H1 (cell line): ENCODE measurements around the gene PRR5. TPM values are rescaled to one million over a fixed set of nuclear protein-coding genes. Genes with fewer than 3 reads are reported as not detected.

Experiments
- CTCF ChIA-PET: fragments of 300-600 bp; sonication (Branson Sonifier 250); formaldehyde crosslinking; loops from one replicate; lab custom pipeline; 2021; ENCODE audit not compliant: partially characterized antibody; lab: Charles Lee
- POLR2A ChIA-PET: fragments of 300-600 bp; sonication (Branson Sonifier 250); formaldehyde crosslinking; loops from one replicate; lab custom pipeline; 2021; ENCODE audit warnings: inconsistent platforms; ENCODE audit not compliant: partially characterized antibody; lab: Charles Lee
- DNase-seq, 2 experiments: peaks; one replicate each; pipeline versions ENCODE4 v3.0.0 to v3.0.0-alpha.2; 2010 to 2022; ENCODE audit warnings: low spot score in 2 of 2, low read depth in 1 of 2, mixed read lengths in 1 of 2
- FAIRE-seq: peaks from 2 replicates; lab custom pipeline; 2011; peaks lifted over from hg19 to GRCh38; lab: Jason Lieb, UNC
- H2AFZ ChIP-seq: 2 replicates; pipeline ENCODE4 v1.8.1; 2012; ENCODE audit warnings: low read length, inconsistent platforms
- H2AK5ac ChIP-seq: 2 replicates; pipeline ENCODE4 v1.6.1; 2013; ENCODE audit warnings: low read depth, low read length
- H2BK120ac ChIP-seq: replicated peaks from 2 replicates; pipeline ENCODE3; 2013; ENCODE audit warnings: low read depth, low read length, inconsistent platforms
- H2BK12ac ChIP-seq: 2 replicates; pipeline ENCODE4 v1.6.1; 2013; ENCODE audit warnings: low read depth, low read length
- H2BK15ac ChIP-seq: 2 replicates; pipeline ENCODE4 v1.6.1; 2013; ENCODE audit warnings: low read length
- H2BK20ac ChIP-seq: 2 replicates; pipeline ENCODE4 v1.6.1; 2013; ENCODE audit warnings: low read length
- H2BK5ac ChIP-seq: 2 replicates; pipeline ENCODE4 v1.6.1; 2013; ENCODE audit warnings: low read depth, low read length
- H3K14ac ChIP-seq: 2 replicates; pipeline ENCODE4 v1.6.1; 2013; ENCODE audit warnings: inconsistent platforms; ENCODE audit not compliant: insufficient read length
- H3K18ac ChIP-seq: 2 replicates; pipeline ENCODE4 v1.6.1; 2013; ENCODE audit warnings: low read length; ENCODE audit errors: extremely low read depth
- H3K23ac ChIP-seq: 2 replicates; pipeline ENCODE4 v1.6.1; 2013; ENCODE audit warnings: inconsistent platforms; ENCODE audit not compliant: insufficient read length
- H3K23me2 ChIP-seq: 2 replicates; pipeline ENCODE4 v1.6.1; 2013; ENCODE audit warnings: low read depth, low read length
- H3K27ac ChIP-seq: 2 replicates; pipeline ENCODE4 v1.6.1; 2011; ENCODE audit warnings: low read depth, low read length, inconsistent platforms
- H3K27me3 ChIP-seq, 4 experiments: replicated peaks in 1 of 4; 1 replicate in 1 of 4; 2 replicates in 3 of 4; pipeline versions ENCODE4 v1.6.1 to v1.8.1; 2011 to 2013; ENCODE audit warnings: low read length in 3 of 4, mild to moderate bottlenecking in 3 of 4, inconsistent platforms in 2 of 4, mixed read lengths in 2 of 4, moderate library complexity in 1 of 4; ENCODE audit not compliant: control insufficient read depth in 3 of 4, insufficient read depth in 3 of 4; ENCODE audit errors: extremely low read depth in 1 of 4
- H3K36me3 ChIP-seq, 4 experiments: 2 replicates each; pipeline versions ENCODE4 v1.6.1 to v1.8.1; 2011 to 2013; ENCODE audit warnings: mild to moderate bottlenecking in 4 of 4, low read length in 3 of 4, moderate library complexity in 2 of 4, control low read depth in 1 of 4, inconsistent platforms in 1 of 4; ENCODE audit not compliant: insufficient read depth in 4 of 4, control insufficient read depth in 2 of 4
- H3K4ac ChIP-seq: replicated peaks from 2 replicates; pipeline ENCODE3; 2013; ENCODE audit warnings: low read length, low read depth, mixed read lengths, inconsistent platforms; ENCODE audit not compliant: insufficient read length
- H3K4me1 ChIP-seq, 4 experiments: replicated peaks in 1 of 4; 1 replicate in 1 of 4; 2 replicates in 3 of 4; pipeline versions ENCODE4 v1.6.1 to v1.8.1; 2011 to 2013; ENCODE audit warnings: low read length in 3 of 4, inconsistent platforms in 2 of 4, mixed read lengths in 1 of 4; ENCODE audit not compliant: insufficient read depth in 4 of 4, control insufficient read depth in 3 of 4
- H3K4me2 ChIP-seq, 2 experiments: 2 replicates each; pipeline versions ENCODE4 v1.6.1 to v1.8.1; 2011 to 2013; ENCODE audit warnings: low read depth in 2 of 2, low read length in 2 of 2, control low read depth in 1 of 2, inconsistent platforms in 1 of 2, mild to moderate bottlenecking in 1 of 2; ENCODE audit not compliant: insufficient read depth in 1 of 2
- H3K4me3 ChIP-seq, 4 experiments: fragments of 200-600, 300-600 bp in 1 of 4; sonication (generic), shearing (Covaris generic), sonication (Bioruptor Twin) in 1 of 4; 2 replicates each; pipeline versions ENCODE4 v1.5.1 to v1.8.1; 2011 to 2016; ENCODE audit warnings: low read length in 4 of 4, low read depth in 3 of 4, control low read depth in 2 of 4, inconsistent platforms in 2 of 4, mild to moderate bottlenecking in 2 of 4, mixed read lengths in 1 of 4, moderate library complexity in 1 of 4; ENCODE audit not compliant: insufficient read depth in 2 of 4; ENCODE audit errors: extremely low read depth in 1 of 4
- H3K56ac ChIP-seq: replicated peaks from 2 replicates; pipeline ENCODE3; 2013; ENCODE audit warnings: low read depth, mild to moderate bottlenecking, mixed read lengths, low read length, inconsistent platforms; ENCODE audit not compliant: insufficient read length
- H3K79me1 ChIP-seq: 2 replicates; pipeline ENCODE4 v1.6.1; 2013; ENCODE audit warnings: low read depth, low read length, control low read depth
- H3K79me2 ChIP-seq, 2 experiments: 2 replicates each; pipeline versions ENCODE4 v1.6.1 to v1.8.1; 2012 to 2013; ENCODE audit warnings: low read length in 2 of 2, mild to moderate bottlenecking in 2 of 2, inconsistent platforms in 1 of 2; ENCODE audit not compliant: insufficient read depth in 2 of 2, control insufficient read depth in 1 of 2
- H3K9ac ChIP-seq, 4 experiments: replicated peaks in 1 of 4; 1 replicate in 1 of 4; 2 replicates in 3 of 4; pipeline versions ENCODE4 v1.6.1 to v1.8.1; 2011 to 2013; ENCODE audit warnings: low read depth in 3 of 4, low read length in 3 of 4, control low read depth in 2 of 4, mild to moderate bottlenecking in 2 of 4, moderate library complexity in 2 of 4, inconsistent platforms in 1 of 4; ENCODE audit errors: extremely low read depth in 1 of 4
- H3K9me3 ChIP-seq, 2 experiments: 2 replicates each; pipeline versions ENCODE4 v1.6.1 to v1.8.1; 2012 to 2013; ENCODE audit warnings: mild to moderate bottlenecking in 2 of 2, moderate library complexity in 2 of 2, control low read depth in 1 of 2, inconsistent platforms in 1 of 2, low read depth in 1 of 2, low read length in 1 of 2, mixed read lengths in 1 of 2; ENCODE audit not compliant: insufficient read depth in 2 of 2
- H4K20me1 ChIP-seq, 2 experiments: replicated peaks in 1 of 2; 2 replicates each; pipeline versions ENCODE3 to v1.8.1; 2011 to 2013; ENCODE audit warnings: inconsistent platforms in 2 of 2, low read length in 2 of 2, mild to moderate bottlenecking in 1 of 2; ENCODE audit not compliant: insufficient read depth in 2 of 2, control insufficient read depth in 1 of 2
- H4K5ac ChIP-seq: 2 replicates; pipeline ENCODE4 v1.6.1; 2013; ENCODE audit warnings: low read length, low read depth, mixed read lengths, inconsistent platforms; ENCODE audit not compliant: insufficient read length
- H4K8ac ChIP-seq: 2 replicates; pipeline ENCODE4 v1.8.0; 2013; ENCODE audit warnings: mild to moderate bottlenecking, moderate library complexity, low read length, inconsistent platforms; ENCODE audit not compliant: insufficient read depth; ENCODE audit errors: extremely low read depth
- H4K91ac ChIP-seq: replicated peaks from 2 replicates; pipeline ENCODE3; 2013; ENCODE audit warnings: low read length, mixed read lengths, inconsistent platforms; ENCODE audit not compliant: insufficient read length
- CREB1 ChIP-seq: IDR thresholded peaks from 2 replicates; pipeline ENCODE4 v1.6.1; 2012; ENCODE audit warnings: inconsistent platforms
- EGR1 ChIP-seq: IDR thresholded peaks from 2 replicates; pipeline ENCODE4 v1.6.1; 2011; ENCODE audit warnings: low read depth, low read length, borderline replicate concordance
- EP300 ChIP-seq, 2 experiments: IDR thresholded peaks; 1 replicate in 1 of 2; 2 replicates in 1 of 2; pipeline ENCODE4 v1.6.1; 2011 to 2012; ENCODE audit warnings: low read depth in 2 of 2, low read length in 2 of 2, mild to moderate bottlenecking in 2 of 2, borderline replicate concordance in 1 of 2, inconsistent platforms in 1 of 2, moderate library complexity in 1 of 2
- GTF2F1 ChIP-seq: IDR thresholded peaks from 2 replicates; pipeline ENCODE4 v1.6.1; 2012; ENCODE audit warnings: low read depth, low read length, improper control_type of control experiment, borderline replicate concordance
- HDAC6 ChIP-seq: IDR thresholded peaks from one replicate; pipeline ENCODE4 v1.7.1; 2012; ENCODE audit warnings: low read depth, mild to moderate bottlenecking, inconsistent platforms, low read length, moderate library complexity
- POLR2AphosphoS5 ChIP-seq: IDR thresholded peaks from 2 replicates; pipeline ENCODE4 v1.6.1; 2011; ENCODE audit warnings: low read depth, low read length
- RNF2 ChIP-seq: fragments of 200-900, 300-1000 bp; sonication (generic); IDR thresholded peaks from 2 replicates; pipeline ENCODE4 v1.7.1; 2016; ENCODE audit warnings: borderline replicate concordance, low read depth, mild to moderate bottlenecking, antibody characterized with exemption, low read length; ENCODE audit not compliant: poor library complexity, severe bottlenecking; ENCODE audit errors: missing control alignments
- WGBS, 2 experiments: shearing (Covaris generic) in 1 of 2; methylation state at CpG; one replicate each; pipeline versions ENCODE4 v1.1.6 to v1.1.7; 2013 to 2015; ENCODE audit warnings: low lambda C conversion rate in 2 of 2, mixed read lengths in 2 of 2, inconsistent platforms in 1 of 2, low coverage in 1 of 2, missing lambda C conversion rate in 1 of 2; ENCODE audit not compliant: insufficient replicate concordance in 2 of 2, insufficient coverage in 1 of 2, insufficient read length in 1 of 2; ENCODE audit errors: extremely low coverage in 1 of 2, missing lambda C conversion rate in 1 of 2; 5-methylcytosine and 5-hydroxymethylcytosine counted together
- polyA plus RNA-seq, 7 experiments: library from polyadenylated mRNA; depleted of rRNA in 3 of 7; stranded (reverse) in 5 of 7; unstranded in 2 of 7; fragments of >200 nt in 5 of 7; fragments of 200-250 nt in 2 of 7; gene quantifications; 1 replicate in 5 of 7; 2 replicates in 1 of 7; 4 replicates in 1 of 7; pipeline versions ENCODE4 v1.2.1 to v1.2.3, GENCODE V29; 2011 to 2013; ENCODE audit warnings: missing spikeins in 2 of 7, mixed read lengths in 2 of 7
- total RNA-seq: library from RNA; stranded (reverse); fragmentation: NEBNext Ultra II Directional; extraction: Animal tissue kit (Norgen Biotek cat#: 25700); gene quantifications from 2 replicates; pipeline ENCODE4 v1.2.1, GENCODE V29; 2021

The PRR5 gene
- total and polyA plus RNA-seq, 2 of the 8 experiments (the other 6 are each of a cell fraction or from before 2014, with no cell fraction given), result 16.5 to 25.7 TPM

DNA sequence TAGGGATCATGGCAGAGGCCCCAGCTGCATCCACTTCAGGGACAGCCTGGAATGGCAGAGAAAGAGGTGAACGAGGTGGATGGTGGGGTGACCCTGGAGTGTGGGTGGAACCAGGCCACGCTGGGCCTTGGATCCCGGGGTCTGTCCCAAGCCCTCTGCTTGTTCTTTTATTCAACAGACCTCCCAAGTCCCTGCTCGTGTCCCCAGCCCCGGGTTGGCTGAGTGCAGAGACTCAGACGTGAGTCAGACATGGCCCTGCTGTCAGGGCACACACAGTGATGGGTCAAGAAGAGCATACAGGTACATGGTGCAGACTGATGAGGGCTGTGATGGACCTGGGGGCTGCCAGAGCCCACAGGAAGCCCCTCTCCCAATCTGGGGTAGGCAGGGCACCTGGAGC, 57.0 kb downstream of the PRR5 start:
- no peaks in the 10 kb centered on the region for H3K36me3 ChIP-seq
- DNase-seq, result no peak
- H4K5ac ChIP-seq, result no peak overlapping the region
- H3K4ac ChIP-seq, result no peak overlapping the region
- 79% methylated on average over 6 of the region's 6 CpGs; no CpG with 5 or more reads in 1 of the 2 experiments for WGBS, 2 experiments
- peaks cover 4 to 19% of the 10 kb centered on the region in 2 experiments for H4K20me1 ChIP-seq
- no peak overlapping the region for H2BK5ac ChIP-seq
- H3K4me1 ChIP-seq, result peaks cover 4 to 22% (median 12%) of the 10 kb centered on the region in 4 experiments
- no peak overlapping the region for H3K9ac ChIP-seq
- H2AFZ ChIP-seq, result no peak overlapping the region
- peaks cover 0 to 68% of the 10 kb centered on the region in 2 experiments; a peak in 2 of 4 replicates for H3K79me2 ChIP-seq
- ChIA-PET POLR2A (interaction anchor here (0.8 to 1.3 kb wide), 2 partner anchors 38 to 40 kb away, joined by 3 read pairs; no protein-coding TSS in a partner anchor), CTCF (interaction anchor here (1.9 to 2.2 kb wide), 2 partner anchors 24 to 74 kb away, joined by 5 to 7 read pairs; no protein-coding TSS in a partner anchor)
- no peak overlapping the region for H3K4me2 ChIP-seq
- no peaks in the 10 kb centered on the region for H3K9me3 ChIP-seq
- H2BK15ac ChIP-seq, result no peak overlapping the region
- H2AK5ac ChIP-seq, result no peak overlapping the region
- H3K4me3 ChIP-seq, result no peak overlapping the region
- H3K56ac ChIP-seq, result no peak overlapping the region
- peaks cover 2% of the 10 kb centered on the region; the same call in 1 of the 2 replicates for H3K23me2 ChIP-seq
- H3K18ac ChIP-seq, result no peak overlapping the region
- no peak for FAIRE-seq
- no peak overlapping the region for H3K27ac ChIP-seq
- H2BK20ac ChIP-seq, result no peak overlapping the region
- no peak overlapping the region for H3K23ac ChIP-seq
- no peak overlapping the region for H2BK12ac ChIP-seq
- H4K8ac ChIP-seq, result no peak overlapping the region
- peaks cover 0 to under 1% (median under 1%) of the 10 kb centered on the region in 4 experiments; a peak in 3 of 7 replicates for H3K27me3 ChIP-seq
- H2BK120ac ChIP-seq, result no peak overlapping the region
- H4K91ac ChIP-seq, result no peak overlapping the region
- peaks cover 3% of the 10 kb centered on the region; the same call in 1 of the 2 replicates for H3K79me1 ChIP-seq
- H3K14ac ChIP-seq, result no peak overlapping the region
- TF ChIP-seq EGR1, result no peak
- TF ChIP-seq RNF2, result no peak
- TF ChIP-seq EP300 (IDR thresholded peaks at IDR 0.05; ENCODE audit: borderline replicate concordance in 1 of 2, low read depth in 2 of 2, low read length in 2 of 2), result no peak
- TF ChIP-seq GTF2F1, result no peak
- TF ChIP-seq HDAC6, result no peak
- TF ChIP-seq CREB1, result no peak
- no peak for TF ChIP-seq POLR2AphosphoS5
